NCI-H226 (cell line): ENCODE measurements around the gene LCN1.
"Not testable (repeated sequence)": the region's sequence is repeated elsewhere in the genome, so short reads cannot be mapped to it uniquely, and the experiment has no call there.

Source experiments
- DNase-seq: peaks from one replicate; pipeline ENCODE4 v3.0.0-alpha.2; 2015

Gene LCN1

DNA sequence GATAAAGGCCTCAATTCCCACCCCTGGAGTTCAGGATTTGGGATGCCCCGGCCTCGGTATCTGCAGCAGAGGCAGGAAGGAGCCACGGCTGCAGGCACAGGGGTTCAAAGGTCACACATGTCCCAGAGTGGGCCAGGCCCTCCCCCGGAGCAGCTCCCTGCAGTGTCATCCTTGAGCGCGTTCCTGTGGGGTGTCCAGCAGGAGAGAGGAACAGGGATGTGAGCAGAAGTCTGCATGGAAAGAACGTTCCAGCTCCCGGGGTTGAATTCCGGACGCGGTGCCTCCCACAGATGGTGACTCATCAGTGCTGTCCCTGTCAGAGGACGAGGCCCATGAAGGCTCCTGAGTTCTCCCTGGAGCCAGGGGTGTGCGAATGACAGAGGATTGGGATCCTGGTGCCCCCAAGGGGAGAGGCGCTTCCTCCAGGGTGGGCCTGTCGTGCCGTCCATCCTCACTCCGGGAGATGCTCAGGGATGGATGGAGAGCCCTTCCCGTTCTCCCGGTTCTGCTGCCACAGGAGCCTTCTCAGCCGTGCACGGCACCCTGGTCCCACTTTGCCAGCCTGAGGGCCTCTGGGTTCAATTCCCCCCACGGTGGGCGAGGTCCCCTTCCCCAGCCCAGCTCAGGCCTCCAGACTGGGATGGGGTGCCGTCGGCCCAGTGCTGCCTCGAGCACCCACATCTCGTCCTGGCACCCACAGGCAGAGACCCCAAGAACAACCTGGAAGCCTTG is 3.1 kb downstream of the LCN1 start:
- DNase-seq = no peak

DNA sequence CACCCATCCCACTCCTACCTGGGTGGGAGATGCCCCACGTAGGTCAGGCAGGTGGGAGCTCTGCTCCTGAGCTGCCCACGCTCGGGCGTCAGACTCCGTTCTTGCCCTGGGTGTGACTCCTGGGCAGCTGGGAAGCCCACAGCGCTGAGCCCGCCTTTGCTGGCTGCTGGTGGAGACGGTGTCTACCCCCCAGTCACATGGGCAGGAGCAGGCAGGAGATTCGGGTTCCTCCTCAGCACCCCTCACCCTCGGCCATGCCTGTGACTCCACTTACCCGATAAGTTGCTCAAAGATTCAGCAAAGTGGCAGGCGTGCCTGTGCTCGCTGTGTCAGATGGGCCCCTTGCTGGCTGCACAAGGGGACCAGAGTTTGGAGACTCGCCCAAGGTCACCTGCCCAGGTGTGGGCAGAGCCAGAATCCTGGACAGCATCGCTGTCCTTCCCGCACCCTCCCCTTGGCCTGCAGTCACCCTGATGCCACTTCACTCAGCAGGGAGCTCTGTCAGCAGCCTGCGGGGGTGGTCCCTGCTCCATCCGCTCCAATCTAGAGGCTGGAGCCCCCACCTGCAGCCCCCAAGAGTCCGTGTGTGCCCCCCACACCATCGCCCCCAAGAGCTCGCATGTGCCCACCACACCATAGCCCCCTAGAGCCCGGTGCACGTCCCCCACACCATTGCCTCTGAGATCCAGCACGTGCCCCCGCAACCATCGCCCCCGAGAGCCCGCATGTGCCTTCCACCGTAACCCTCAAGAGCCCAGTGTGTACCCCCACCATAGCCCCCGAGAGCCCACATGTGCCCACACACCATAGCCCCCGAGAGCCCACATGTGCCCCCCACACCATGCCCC is 4.2 kb downstream of the LCN1 start:
- no peak for DNase-seq

DNA sequence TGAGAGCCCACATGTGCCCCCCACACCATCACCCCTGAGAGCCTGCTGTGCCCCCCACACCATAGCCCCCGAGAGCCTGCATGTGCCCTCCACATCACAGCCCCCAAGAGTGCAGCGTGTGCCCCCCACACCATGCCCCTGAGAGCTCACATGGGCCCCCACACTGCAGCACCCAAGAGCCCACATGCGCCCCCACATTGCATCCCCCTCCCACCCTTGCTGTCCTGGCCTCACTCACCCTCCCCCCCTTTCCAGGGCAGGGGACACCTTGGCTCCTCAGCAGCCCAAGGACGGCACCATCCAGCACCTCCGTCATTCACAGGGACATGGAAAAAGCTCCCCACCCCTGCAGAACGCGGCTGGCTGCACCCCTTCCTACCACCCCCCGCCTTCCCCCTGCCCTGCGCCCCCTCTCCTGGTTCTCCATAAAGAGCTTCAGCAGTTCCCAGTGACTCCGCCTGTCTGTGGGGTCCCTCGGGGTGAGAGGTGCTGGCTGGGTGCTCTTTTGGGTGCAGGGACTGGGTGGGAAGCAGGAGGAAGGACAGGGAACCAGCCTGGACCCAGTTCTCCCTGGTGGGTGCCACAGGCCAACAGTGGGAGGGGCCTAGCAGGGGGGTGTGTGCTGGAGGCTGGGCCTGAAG is 5.0 kb downstream of the LCN1 start:
- no peak for DNase-seq

DNA sequence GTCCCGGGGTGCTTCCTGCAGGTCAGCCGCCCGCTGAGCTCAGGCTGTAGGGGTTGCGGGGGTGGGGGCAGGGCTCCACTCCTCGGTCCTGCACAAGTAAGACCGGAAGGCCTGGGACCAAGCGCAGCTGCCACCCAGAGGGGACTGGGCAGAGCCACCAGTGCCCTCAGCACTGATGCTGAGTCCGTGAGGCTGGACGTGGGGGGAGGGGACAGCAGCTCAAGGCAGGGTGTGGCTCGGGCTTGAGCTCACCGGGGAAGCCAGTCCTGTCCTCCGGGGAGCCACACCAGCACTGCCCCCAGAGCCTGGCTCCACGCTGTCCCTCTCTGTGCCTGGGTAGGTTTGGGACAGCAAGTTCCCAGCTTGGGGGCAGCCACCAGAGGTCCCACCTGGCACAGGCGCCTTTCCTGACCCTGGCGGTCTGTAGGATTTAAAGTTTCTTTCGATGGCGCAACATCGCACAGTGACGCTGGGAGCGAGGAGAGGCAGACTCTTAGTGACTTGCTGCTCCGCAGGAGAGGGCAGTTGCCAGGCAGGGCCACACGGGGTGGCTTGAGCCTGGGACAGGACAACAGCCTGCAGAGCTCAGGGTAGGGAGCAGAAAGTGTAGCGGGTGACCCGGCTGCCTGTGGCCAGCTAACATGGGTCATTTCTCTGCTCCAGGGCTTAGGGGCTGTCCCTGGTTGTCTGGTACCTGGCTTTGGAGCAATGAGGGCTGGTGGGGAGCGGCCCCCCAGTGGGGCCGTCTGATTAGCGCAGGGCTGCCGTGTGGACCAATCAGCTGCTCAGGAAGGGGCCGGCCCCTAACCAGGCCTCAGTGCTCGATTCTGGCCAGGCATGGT is 5.7 kb downstream of the LCN1 start:
- no peak for DNase-seq

DNA sequence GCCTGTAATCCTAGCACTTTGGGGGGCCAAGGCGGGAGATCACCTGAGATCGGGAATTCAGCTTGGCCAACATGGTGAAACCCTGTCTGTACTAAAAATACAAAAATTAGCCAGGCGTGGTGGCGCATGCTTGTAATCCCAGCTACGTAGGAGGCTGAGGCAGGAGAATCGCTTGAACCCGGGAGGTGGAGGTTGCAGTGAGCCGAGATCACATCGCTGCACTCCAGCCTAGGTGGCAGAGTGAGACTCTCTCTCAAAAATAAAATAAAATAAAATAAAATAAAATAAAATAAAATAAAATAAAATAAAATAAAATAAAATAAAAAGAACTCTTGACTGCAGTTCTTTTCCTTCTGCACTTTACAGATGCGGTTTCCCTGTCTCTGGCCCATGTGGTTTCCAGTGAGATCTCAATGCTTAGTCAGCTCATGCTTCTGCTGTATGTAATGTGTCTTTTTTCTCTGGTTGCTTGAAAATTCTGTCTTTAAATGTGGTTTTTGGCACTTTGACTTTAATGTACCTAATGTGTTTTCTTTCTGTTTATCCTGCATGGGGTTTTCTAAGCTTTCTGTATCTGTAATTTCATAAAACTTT is 7.7 kb downstream of the LCN1 start:
- DNase-seq = not testable (repeated sequence)

DNA sequence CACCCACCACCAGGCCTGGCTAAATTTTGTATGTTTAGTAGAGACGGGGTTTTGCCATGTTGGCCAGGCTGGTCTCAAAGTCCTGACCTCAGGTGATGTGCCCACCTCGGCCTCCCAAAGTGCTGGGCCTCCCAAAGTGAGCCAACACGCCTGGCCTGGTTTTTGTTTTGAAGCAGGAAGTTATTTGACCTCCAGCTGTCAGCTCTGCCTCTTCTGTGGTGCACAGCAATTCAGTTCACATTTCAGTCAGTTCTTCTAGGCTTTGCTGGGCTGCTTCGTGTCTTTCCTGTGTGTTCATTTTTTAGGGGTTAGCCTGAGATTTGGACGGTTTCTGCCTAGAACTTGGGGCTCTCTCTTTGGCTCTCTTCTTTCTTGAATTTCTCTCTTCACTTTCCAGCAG is 8.9 kb downstream of the LCN1 start:
- DNase-seq = no peak

DNA sequence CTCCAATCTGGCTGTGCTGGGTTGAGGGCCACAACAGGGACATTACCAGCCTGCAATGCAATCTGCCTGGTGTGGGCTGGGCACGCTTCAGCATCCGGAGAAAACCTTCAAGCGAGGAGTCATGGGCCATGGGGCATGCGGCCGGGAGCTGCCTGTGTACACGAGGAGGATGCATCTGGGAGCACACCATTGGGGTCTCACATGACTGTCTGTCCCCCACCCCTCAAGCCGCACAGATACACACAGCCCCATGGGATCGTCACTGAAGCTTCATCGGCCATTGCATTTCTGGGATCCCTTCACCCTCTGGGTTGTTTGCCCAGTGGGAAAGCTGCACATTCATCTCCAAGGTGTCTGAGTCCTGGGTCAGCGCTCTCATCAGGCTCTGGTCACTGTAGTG is 9.9 kb downstream of the LCN1 start:
- no peak for DNase-seq

DNA sequence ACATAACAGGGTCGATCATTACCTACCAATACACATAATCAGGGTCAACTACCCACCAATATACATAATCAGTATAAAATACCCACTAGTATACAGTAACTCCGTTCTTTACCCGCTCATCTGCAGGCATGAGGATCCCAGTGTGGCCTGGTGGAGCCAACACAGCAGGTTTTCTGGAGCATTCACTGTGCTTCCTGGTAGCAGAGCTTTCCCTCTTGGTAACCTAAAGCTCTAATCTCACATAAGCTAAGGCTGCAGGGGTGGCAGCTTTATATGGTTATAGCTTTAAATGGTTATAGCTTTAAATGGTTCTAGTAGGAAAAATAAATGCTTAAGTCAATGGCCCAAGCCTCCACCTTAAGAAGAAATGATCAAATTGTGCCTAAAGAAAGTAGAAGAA is 11.9 kb downstream of the LCN1 start:
- DNase-seq = no peak

DNA sequence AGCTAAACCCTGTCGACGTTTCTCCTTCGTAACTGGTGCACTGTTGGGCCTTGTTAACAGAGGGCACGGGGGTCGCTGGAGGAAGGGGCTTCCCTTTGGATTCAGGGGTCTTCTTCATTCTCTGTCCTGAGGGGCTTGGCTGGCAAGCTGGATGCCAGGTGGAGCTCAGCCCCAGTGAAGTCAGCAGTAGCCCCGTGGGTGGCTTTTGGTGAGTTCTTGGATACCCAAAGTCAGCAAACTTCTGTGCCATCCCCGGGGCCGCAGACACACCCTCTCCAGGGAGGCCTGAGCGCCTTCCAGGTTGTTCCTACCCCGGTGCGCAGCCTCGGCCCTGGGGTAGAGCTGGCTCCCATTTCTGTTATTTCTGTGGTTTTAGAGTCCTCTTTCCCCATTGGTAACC is 12.4 kb downstream of the LCN1 start:
- no peak for DNase-seq

DNA sequence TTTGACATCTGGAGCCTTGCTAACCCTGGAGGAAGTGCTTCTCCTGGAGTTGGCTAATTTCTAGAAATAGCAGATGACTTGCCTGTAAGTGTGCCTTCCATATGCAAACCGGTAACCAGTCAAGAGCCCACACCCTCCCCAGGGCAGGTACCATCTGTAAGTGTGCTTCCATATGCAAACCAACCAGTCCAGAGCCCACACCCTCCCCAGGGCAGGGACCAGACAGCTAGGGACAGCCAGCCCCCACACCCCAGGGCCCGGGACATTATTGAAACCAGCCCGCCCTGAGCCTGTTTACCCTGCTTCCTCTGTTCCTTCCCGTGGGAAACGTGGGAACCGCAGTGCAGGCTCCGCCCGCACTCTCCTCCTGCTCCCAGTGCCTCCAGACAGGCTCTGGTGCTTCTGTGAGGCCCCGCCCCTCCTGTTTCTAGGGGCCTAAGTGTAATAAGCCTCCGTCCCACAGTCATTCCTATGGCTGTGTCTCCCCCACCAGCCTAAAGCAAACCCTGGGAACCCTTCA is 13.0 kb downstream of the LCN1 start:
- not testable (repeated sequence) for DNase-seq

DNA sequence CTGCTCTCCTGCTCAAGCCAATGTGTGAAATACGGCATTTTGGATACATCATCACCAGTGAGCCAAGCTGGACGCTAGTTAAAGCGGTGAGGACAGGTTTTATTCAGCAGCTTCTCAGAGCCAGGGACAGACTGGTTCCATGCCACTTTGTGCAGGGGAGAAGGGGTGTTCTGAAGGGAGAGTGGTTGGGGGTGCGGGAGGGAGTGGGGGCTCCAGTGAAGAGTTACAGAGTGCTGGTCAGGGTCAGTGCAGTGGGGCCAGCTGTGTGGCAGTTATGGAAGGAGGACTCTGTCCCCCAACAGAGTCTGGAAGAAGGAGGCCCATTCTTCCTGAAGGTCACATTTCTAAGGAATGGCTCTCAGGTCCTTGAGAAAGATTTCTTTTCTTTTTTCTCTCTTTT is 13.6 kb downstream of the LCN1 start:
- DNase-seq = not testable (repeated sequence)

DNA sequence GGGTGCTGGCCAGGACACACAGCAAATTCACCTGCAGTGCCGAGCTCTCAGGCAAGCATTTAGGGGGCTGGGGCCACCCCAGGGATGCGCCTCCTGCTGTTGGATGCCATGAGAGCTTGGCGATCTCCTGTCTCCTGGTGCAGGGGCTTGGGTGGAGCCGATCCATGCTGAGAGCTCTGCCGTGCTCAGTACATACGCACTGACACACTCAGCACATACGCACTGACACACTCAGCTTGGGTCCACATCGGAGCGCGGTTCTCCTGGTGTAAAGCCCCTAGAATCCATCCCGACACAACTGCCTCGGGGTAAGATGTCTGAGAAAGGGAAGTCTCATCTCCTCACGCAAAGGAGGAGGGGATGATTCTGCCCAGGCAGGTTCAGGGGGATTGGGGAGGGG is 14.4 kb downstream of the LCN1 start:
- not testable (repeated sequence) for DNase-seq

DNA sequence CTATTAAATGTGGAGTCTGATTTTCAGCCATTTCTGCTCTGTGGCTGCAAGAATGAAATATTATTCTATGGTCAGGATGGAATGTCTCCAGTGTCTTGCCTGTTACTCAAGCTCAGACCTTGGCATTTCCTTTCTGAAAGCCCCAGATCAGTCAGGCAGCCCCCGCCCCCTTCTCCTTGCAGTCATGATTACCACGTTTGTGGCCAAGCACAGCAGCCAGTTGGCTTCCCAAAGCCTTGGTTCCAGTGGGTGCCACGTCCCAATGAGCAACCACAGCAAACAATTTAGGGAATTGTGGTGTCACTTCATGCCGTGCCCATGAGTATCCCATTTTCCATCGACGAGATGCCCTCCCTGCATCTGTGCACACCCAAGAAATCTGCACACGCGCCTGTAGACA is 15.0 kb downstream of the LCN1 start:
- peak; percentile 67 for DNase-seq

DNA sequence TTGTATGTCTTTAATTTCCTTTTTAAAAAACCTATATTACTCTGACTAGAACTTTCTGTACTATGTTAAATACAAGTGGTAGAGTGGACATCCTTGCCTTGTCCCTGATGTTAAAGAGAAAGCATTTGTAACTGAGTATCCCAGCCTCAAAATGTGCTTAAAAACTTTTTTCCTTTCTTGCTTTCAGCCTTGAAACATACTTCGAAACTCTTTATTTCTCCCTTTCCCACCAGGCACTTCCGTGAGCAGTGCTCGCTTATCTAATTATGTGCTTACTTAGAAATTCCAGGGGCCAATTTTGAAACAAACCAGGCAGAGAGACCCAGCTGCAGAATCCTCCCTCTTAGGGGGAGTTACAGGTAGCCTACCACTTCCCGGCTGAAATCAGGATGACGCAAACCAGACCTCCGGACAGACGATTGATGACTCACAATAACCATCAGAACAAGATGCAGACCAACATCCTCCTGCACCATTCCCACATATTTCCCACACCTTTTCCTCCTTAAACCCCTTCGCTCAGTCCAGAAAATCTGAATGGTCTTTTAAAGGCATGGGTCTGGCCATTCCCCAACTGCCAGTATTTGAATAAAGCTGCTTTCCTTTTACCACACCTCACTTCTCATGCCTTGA is 22.1 kb downstream of the LCN1 start:
- DNase-seq = peak; percentile 90

DNA sequence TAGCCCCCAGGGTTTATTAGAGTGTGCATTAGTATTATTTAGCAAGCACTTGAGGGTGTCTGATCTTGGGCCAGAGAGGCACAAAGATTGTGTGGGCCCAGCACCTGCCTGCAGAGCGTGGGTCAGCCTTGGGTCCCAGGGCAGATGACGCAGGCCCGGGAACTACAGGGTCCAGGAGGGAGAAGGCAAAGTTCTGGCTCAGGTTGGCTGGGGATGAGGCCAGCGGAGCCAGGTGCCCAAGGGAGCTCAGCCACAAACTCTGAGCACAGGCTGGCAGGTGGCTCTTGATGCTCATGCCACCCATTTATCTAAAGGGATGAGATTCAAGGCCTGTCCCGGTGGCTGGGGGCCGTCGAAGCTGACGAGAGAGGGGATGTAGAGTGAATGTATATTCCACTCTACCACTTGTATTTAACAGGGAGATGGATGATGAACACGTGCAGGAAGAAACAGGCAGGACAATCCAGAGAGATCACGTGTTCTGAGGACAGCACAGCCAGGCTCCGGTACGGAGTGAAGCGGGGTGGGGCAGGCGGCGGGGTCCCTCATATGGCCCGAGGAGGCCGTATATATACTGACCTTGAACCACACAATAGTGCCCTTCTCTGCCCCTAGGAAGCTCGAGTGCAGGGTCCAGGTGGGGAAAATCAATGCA is 23.9 kb downstream of the LCN1 start:
- DNase-seq = no peak

DNA sequence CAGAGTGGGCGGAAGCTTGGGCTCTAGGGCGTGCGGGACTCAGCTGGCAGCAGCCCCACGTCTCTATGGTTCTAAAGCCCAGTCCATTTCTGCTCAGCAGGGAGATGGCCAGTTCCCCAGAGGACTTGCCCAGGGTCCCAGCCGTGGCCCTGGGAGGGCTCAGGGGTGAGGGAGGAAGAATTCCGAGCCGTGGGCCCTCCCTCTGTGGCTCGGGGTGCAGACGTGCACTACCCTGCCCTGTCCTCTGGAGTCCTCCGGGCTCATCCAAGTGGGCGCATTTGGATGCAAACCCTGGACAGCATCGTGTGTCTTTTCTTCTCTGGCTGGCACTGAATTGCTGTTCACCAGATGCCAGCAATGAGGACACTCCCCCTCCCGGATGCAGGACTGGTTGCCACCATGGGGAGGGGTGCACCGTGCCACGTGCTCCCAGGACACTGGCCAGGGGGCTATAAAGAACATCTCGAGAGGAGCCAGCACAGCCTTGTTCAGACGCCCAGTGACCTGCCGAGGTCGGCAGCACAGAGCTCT is 24.5 kb downstream of the LCN1 start, which contains the start of gene OBP2A:
OBP2A (plus strand) TSS at position 481 of the 531 bp plus-strand sequence. CDS start 55 bp downstream, outside the sequence.
- not testable (repeated sequence) for DNase-seq

DNA sequence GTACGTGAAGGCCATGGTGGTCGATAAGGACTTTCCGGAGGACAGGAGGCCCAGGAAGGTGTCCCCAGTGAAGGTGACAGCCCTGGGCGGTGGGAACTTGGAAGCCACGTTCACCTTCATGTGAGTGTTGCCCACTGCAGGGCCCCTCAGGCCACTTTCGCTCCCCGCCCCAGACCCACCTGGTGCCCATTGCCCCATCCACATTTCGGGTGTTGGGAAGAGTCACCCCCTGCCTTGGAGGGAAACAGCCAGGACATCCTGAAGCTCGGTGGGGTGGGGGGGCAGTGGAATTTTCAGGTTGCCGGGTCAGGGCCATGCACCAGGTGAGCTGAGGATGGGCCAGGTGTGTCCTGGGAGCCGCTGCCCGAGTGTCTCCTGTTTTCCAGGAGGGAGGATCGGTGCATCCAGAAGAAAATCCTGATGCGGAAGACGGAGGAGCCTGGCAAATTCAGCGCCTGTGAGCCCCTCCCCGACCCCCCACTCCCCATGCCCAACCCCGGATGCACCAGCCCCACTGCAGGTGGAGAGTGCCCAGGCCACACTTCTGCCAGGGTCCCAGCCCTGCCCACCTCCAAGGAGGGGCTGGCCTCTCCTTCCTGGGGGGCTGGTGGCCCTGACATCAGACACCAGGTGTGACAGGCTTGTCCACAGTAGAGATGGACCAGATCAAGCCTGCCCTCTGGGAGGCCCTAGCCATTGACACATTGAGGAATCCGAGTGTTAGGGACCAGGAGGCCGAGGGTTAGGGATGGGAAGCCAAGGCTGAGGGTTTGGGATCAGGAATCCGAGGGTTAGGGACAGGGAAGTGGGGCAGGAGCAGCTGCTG is 25.8 kb downstream of the LCN1 start:
- DNase-seq = not testable (repeated sequence)

DNA sequence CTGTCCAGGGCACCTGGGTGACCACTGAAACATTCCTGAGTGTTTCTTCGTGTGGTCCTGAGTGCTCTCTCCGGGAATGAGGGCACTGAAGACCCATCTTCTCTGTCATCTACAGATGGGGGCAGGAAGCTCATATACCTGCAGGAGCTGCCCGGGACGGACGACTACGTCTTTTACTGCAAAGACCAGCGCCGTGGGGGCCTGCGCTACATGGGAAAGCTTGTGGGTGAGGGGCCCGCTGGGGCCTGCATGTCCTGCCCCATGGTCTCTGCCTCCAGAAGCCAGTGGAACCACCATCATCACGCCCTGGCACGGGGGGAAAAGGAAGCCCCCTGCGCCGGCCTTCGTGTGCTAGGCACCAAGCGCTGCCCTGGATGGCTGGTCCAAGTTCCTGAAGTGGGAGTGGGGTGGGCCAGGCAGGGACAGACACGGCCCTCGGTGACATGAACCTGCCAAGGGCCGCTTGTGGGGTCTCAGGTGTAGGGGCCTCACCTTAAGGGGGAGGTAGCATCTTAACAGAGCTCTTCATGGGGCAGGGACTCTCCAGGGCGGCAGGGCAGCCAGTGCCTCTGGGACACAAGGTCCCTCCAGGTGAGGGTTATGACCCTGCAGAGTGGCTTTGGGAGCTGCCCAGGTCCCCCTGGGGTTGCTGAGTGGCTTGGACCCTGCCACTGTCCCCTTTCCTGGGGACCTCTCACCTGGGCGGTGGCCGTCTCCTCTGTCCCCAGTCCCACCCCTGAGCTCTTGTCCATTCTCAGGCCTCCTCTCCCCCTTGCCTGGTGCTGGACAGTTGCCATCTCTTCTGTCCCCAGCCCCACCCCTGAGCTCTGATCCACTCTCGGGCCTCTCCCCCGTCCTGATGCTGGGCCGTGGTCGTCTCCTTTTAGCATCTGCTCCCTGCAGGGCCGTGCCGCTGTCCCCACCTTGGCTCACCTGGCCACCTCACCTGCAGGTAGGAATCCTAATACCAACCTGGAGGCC is 26.8 kb downstream of the LCN1 start:
- no peak for DNase-seq
